GM19023 (cell line): ENCODE results near the gene ZNF10.

Experiments
- ATAC-seq: cut with Tn5 transposase; IDR thresholded peaks from one replicate; pipeline ENCODE4 v1.9.1; 2021; ENCODE audit warnings: mild to moderate bottlenecking, moderate library complexity; ENCODE audit not compliant: unreplicated experiment

Gene ZNF10

GRCh38 chr12:133130038-133130807, at the start of gene ZNF10, which contains the start of gene ZNF891:
ZNF10 (plus strand) TSS chr12:133130627; CDS start chr12:133144493, 13,866 bp downstream.
ZNF891 (minus strand) TSS chr12:133130274; CDS start chr12:133121918, 8,356 bp downstream.
- peak; percentile 93 for ATAC-seq

DNA sequence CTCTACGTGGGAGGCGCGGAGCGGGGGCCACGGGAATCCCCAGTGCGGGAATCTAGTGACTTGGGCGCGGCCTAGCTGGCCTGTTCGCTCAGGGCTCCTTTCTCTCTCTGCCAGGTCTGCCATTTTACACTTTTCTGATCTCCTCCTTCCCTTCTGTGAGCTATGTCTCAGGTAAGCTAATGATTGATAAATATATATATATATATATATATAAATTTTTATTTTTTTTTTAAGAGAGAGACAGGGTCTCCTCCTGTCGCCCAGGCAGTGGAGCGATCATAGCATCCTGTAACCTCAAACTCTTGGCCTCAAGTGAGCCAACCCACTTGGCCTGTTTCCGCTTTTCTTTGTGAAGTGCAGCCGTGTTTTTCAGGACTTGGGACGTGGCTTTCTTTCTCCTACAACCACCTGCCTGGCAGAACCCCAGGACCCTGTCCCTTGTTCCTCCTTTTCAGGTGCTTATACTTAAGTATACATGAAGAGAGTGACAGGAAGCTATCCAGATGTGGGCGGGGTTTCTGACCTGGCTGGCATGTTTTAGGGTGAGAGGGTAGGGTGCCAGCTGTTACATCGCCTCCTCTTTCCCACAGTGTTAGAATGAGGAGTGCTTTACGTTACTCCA, 49.2 kb upstream of the ZNF10 start:
- no peak for ATAC-seq

DNA sequence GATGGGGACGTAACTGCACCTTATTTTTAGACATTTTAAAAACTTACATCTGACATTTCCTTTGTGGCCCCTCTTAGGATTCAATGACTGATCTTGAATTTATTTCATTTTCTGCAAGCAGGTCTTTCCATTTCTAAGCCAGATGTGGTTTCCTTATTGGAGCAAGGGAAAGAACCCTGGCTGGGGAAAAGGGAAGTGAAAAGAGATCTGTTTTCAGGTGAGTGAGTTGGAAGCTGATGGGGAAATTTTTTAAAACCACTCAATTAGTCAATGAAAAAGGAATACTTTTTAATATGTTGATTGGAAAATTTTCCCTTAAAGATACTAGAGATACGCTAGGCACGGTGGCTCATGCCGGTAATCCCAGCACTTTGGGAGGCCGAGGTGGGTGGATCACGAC, 47.1 kb upstream of the ZNF10 start:
- ATAC-seq, result no peak

- ATAC-seq, result no peak
Measured at GRCh38 chr12:133105620-133106019, 24.8 kb upstream of the ZNF10 start.

GRCh38 chr12:133106253-133106652, 24.2 kb upstream of the ZNF10 start:
- no peak for ATAC-seq

GRCh38 chr12:133107121-133107520, 23.3 kb upstream of the ZNF10 start:
- ATAC-seq, result no peak

- ATAC-seq, result no peak
Measured at GRCh38 chr12:133108150-133108549, 22.3 kb upstream of the ZNF10 start.

- ATAC-seq, result no peak
Measured at GRCh38 chr12:133120385-133121191, 9.8 kb upstream of the ZNF10 start.

DNA sequence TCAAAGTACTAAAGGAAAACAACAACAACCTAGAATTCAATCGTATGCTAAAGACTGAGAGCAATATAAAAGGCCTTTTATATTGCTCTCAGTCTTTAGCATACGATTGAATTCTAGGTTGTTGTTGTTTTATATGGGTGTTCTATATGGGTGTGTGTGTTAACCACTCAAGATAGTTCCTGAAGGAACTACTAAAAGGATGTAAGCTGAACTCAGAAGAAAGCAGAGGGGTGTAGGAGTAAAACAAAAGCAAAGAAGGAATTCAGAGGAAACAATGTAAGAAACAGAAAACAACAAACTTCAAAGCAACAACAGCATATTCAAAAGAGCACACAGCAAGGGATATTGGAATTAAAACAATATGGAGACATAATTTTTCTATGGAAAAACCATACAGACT, 5.8 kb upstream of the ZNF10 start:
- no peak for ATAC-seq

DNA sequence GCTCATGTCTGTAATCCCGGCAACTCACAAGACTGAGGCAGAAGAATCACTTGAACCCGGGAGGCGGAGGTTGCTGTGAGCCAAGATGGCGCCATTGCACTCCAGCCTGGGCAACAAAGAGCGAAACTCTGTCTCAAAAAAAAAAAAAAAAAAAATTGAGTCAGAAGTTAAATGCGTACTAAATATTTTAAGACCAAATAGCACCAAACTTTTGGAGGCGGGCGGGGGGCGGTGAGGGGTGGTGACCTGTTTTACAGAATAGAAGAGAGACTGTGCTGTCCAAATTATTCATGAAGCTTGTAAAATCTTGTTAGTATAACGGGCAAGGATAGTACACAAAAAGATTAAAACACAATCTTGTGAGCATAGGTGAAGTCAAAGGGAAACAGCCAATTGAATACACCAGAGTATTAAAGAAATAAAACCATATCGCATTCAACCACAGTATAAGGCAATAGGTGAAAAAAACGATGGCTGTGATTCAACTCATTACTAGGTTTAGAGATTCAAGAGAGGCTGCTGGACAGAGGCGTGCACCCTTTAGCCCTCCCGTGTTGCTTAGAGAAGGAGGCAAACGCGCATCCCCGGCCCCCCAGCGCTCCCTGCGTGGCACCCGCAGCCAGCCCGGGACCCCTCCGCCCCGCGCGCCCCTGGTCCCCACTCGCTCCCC, 924 bp upstream of the ZNF10 start:
- ATAC-seq, result no peak

- no peak for ATAC-seq
Measured at GRCh38 chr12:133130808-133131128, 341 bp downstream of the ZNF10 start.

DNA sequence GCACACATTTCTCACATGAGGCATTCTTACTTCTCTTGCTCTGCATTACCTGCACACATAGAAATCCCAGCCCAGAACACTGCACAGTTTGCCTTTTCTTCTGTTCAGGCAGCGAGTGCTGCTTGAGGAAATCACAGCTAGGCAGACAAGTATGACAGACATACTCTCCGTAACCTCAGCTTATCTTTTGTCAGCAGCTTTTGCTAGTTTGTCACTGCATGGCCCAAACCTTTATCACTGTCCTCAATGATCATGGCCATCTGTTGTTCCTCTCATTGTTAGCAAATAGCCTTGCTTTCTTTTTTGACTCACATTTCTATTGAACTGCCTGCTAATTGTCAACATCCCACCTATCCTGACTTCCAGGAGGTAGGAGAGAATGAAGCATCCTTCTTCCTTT, 5.3 kb downstream of the ZNF10 start:
- ATAC-seq, result no peak

DNA sequence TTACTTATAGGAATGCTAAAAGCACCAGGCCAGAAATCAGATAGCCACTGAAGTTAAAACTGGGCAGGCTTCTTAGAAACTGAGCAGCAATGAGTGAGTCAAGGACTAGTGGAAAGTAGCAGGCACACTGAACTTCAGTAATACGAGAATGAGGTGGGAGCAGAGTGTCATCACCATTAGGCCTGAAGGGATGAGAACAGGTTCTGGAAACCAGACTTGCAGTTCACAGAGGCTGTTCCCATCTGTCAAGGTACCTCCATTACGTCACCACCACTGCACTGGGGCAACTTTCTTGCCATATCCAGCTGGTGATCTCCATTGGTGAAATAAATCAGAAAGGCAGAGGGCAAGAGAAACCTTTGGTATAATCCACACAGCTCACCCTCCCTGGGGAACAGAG, 15.6 kb downstream of the ZNF10 start:
- ATAC-seq, result no peak

GRCh38 chr12:133156125-133156690, 25.8 kb downstream of the ZNF10 start:
- no peak for ATAC-seq

- ATAC-seq, result no peak
Measured at GRCh38 chr12:133165776-133166175, 35.3 kb downstream of the ZNF10 start.

DNA sequence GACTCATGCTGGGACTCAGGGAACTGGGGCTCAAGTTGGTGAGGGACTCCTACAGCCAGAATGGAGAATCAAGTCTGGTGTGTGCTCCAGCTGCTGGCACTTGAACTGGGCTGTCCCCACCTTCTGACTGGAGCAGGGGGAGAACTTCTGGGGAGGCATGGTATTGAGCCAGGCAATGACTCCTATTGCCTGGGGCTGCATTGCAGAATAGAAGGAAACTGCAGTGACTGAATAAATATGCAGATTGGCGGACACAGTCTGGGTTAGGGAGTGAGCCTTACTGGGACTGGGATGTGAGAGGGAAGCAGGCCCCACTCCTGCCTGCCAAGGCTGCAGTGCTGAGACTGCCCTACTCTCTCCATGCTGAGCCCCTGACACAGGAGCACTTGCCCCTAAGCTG, 42.1 kb downstream of the ZNF10 start:
- no peak for ATAC-seq

GRCh38 chr12:133174901-133175300, 44.5 kb downstream of the ZNF10 start:
- ATAC-seq, result no peak

GRCh38 chr12:133180669-133181068, 50.2 kb downstream of the ZNF10 start:
- ATAC-seq, result no peak

- peak; percentile 93 for ATAC-seq
Measured at GRCh38 chr12:133181238-133181959, 51.0 kb downstream of the ZNF10 start, which contains the start of gene ZNF268. ZNF268 (plus strand) TSS chr12:133181495; CDS start chr12:133181998, 503 bp downstream.

DNA sequence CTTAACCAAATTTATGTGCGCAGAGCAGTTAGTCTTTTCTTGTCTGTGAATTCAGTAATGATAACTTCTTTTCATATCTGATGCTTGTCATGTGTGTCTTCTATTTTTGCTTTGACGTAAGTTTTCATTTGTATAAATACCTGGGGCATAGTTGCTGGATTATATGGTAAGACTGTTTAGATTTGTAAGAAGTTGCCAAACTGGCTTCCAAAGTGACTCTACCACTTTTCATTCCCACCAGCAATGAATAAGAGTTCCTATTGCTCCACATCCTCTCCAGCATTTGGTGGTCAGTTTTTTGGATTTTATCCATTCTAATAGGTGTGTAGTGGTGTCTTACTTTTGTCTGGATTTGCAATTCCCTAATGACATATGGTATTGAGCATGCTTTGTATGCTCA, 59.7 kb downstream of the ZNF10 start:
- no peak for ATAC-seq
